Measurements from ENCODE around the gene TOMT.

TOMT gene, protein sequence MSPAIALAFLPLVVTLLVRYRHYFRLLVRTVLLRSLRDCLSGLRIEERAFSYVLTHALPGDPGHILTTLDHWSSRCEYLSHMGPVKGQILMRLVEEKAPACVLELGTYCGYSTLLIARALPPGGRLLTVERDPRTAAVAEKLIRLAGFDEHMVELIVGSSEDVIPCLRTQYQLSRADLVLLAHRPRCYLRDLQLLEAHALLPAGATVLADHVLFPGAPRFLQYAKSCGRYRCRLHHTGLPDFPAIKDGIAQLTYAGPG

DNA sequence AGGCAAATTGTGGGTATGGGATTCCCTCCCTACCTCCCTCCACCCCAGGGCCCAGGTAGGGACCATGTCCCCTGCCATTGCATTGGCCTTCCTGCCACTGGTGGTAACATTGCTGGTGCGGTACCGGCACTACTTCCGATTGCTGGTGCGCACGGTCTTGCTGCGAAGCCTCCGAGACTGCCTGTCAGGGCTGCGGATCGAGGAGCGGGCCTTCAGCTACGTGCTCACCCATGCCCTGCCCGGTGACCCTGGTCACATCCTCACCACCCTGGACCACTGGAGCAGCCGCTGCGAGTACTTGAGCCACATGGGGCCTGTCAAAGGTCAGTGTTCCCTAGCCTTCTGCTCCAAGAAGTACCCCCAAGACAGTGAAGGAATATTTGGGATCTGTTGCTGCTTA, at the start of gene TOMT:
TOMT (plus strand) TSS at position 37 of the 400 bp plus-strand sequence; CDS start at position 65, 28 bp downstream.
- DNase-seq (ENCODE audit: low read depth in 2 of 3, low spot score in 2 of 3), result no peak

DNA sequence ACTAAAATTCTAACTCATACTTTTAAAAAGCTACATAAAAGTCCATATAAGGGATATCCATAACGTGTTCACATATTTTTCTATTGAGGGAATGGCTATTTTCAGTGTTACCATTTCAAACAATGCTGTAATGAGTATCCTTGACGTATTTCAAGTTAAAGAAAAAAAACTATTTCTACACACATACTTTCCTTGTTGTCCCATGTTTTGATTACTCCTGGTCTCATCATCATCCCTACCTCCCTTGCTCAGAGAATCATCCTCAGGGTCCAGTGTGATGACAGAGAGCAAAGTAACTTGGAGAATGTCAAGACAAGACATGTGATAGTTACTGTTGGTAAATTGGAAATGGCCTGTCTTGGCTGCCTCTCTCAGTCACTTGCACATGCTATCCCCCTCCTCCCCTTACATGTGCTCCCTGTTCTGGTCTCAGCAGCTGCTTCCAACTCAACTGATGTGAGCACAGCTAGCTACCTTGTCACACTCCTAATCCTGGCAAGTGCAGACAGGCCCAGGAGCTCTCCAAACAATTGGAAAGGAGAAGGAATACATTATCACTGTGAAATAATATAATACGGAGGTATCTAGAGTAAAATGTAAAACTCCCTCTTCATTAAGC, 47.2 kb upstream of the TOMT start:
- DNase-seq (ENCODE audit: low read depth in 2 of 3, low spot score in 2 of 3), result no peak

DNA sequence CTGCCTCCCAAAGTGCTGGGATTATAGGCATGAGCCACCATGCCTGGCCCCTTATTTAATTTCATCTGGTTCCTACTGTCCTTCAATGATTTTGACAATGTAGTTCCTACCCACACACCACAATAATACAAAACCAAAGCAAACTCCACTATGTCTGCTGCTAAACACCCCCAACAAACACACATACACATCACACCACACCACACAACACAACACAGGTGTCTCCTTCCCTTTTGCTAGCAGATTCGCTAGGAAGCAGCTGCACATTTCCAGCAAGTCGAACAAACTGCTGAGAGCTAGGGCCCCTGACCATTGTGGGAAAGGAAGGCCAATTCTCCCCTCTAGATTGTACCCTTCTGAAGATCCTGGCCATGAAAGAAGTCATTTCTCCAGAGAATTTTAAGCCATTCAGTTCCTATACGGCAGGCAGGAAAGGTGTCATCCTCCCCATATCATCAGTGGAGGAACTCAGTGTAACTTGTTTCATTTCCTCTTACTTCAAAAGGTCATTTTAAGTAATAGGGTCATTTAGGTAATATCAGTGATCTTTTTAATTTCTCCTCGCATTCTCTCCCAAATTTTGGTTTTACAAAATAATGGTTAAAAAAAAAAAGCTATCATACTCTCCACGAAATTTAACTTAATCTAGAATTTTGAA, 43.9 kb upstream of the TOMT start:
- DNase-seq (ENCODE audit: low read depth in 2 of 3, low spot score in 2 of 3), result no peak

DNA sequence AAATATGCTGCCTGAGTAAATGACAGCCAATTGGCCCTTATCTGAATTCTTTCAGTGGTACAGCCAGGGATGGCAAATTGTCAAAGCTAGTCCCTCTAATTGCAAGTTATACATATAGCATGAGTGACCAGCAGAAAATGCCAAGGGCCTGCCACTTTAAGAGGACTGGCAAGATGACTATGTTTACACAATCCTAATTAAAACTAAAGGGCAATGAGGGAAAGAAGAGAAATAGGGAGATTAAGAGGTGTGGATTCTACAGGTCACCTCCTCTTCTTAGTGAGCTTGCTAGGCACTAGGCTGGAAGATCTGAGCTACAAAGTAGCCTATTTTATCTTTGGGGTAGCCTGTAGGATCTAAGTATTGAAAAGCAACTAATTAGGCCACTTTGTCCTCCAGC, 38.9 kb upstream of the TOMT start:
- no peak for DNase-seq (ENCODE audit: low read depth in 2 of 3, low spot score in 2 of 3)

DNA sequence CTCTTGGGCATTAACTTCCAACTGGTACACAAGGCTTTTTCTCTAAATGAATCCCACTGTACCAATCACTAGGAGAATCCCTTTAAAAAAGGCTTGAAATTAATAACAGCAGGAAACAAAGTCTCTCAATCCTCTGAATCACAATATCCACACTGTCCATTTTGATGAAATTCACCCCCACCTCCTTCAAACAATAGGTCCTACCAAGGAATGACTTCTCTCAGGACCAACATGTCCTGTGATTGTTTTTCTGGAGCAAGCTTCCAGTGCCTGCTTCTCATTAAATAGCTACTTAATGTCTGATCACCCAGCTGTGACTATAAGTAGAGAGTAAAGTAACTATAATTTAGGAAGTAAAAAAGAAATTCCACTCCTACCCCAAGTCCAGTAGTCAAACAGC, 38.5 kb upstream of the TOMT start:
- no peak for DNase-seq (ENCODE audit: low read depth in 2 of 3, low spot score in 2 of 3)

DNA sequence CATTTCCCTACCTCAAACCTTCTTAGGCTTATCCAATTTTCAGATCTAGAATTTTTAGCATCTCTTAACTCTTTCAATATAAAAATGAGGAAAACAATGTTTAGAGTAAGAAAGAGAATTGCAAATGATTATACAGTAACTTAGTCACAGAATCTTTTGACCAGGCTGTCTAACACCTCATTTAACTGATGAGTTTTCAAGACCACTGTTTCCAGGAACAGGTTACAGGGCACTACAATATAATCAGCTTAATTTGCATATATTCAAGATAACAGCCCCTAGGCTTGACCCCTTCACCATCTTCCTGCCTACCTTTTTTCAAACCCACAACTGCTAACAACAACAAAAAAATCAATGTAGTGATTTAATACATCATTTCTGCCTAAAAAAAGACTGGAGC, 38.0 kb upstream of the TOMT start:
- no peak for DNase-seq (ENCODE audit: low read depth in 2 of 3, low spot score in 2 of 3)

DNA sequence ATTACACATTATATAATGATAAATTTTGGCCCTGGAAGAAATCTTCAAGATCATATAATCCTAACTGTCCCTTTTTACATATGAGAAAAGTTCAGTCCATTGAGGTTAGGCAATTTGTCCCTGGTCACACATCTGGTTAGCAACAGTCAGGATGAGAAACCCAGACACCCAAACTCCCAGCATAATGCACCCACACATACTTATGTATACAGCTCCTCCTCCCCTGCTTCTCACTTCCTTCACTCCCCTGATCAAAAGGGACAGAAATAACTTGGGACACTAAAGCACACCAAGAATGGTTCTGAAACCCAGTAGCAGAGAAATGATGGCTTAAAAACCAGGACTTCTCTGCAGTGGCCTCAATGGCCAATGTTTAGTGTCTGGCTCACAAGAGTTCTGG, 36.5 kb upstream of the TOMT start:
- DNase-seq (ENCODE audit: low read depth in 2 of 3, low spot score in 2 of 3), result no peak

DNA sequence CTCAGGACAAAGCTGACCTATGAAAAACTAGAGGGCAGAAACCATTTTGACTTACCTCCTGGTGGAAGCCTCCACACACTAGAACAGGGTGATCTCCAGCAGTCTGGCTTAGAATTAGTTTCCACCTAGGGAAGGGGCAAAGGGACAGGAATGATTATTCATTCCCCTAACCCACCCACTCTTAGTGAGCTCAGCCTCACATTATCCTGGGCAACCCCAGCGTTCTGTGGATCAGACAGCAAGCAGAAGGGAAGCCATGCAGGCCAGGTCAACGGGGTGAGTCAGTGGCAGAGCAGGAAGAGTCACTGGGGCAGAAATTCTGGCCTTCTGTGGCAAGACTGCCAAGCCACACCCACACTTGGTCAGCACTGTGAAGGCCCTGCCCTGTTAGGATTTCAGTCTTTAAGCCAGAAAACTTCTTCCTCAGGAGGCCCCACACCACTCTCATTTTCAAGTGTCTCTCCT, 35.9 kb upstream of the TOMT start:
- DNase-seq (ENCODE audit: low read depth in 2 of 3, low spot score in 2 of 3), result no peak

DNA sequence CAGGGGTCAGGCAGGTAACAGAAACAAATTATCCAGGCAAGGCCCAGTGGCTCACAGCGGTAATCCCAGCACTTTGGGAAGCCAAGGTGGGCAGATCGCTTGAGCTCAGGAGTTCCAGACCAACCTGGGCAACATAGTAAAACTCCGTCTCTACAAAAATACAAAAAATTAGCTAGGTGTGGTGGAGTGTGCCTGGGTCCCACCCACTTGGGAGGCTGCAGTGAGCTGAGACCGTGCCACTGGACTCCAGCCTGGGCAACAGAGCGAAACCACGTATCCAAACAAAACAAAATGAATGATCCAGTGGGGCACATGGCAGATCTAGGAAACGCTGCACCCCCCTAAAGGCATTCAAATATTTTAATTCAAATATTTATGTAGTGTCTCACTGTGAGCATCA, 35.2 kb upstream of the TOMT start:
- no peak for DNase-seq (ENCODE audit: low read depth in 2 of 3, low spot score in 2 of 3)

DNA sequence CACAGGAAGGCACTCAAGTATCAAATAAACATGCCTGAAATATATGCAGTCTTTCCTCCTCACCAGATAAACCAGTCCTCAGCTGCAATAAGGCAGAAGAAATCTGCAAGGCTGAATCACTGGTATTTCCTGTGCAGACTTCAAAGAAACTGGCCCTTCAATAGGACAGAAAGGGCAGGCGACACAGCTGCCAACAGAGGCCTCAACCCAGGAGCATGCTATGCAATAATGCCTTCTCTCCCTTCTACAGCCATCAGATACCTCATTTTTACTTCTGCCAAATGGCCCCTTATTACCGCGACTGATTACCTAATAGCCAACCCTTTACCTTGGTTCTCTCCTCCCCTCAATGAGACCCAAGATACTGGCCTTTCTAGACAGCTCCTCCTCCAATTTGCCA, 33.4 kb upstream of the TOMT start:
- DNase-seq (ENCODE audit: low read depth in 2 of 3, low spot score in 2 of 3), result no peak

DNA sequence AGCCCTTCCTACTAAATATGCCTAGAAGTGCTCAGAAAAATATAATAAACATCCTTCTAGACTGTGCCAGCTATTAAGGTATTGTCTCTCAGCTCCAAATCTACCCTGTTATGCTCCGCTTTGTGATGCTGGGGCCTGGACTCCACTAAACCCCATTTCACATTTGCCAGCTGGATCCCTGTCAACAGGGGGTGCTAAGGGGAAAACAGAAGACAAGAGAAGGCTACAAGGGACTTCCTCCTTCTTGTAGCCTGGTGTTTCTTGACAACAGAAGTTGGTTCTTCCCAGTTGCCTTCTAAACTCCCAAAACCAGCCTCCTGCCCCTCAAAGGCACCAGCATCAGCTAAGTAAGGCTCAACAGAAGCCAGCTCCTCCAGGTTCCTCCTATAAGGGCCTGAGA, 30.6 kb upstream of the TOMT start:
- no peak for DNase-seq (ENCODE audit: low read depth in 2 of 3, low spot score in 2 of 3)

DNA sequence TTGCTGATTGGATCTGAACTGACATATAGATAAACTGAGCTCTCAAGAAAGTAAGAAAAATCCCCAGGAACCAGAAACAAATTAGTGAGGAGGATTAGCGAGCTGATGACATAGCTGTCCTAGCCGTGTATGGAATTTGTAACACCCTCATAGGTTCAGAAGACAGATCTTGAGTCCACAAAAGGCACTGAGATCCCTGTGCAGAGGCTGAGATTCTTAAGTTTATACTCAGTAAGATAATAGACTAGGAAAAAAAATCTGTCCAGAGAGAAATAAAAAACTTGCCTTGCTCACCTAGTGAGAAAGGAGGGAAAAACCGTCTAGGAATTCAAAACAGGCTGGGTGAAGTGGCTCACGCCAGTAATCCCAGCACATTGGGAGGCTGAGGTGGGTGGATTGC, 30.0 kb upstream of the TOMT start:
- DNase-seq (ENCODE audit: low read depth in 2 of 3, low spot score in 2 of 3), result no peak

DNA sequence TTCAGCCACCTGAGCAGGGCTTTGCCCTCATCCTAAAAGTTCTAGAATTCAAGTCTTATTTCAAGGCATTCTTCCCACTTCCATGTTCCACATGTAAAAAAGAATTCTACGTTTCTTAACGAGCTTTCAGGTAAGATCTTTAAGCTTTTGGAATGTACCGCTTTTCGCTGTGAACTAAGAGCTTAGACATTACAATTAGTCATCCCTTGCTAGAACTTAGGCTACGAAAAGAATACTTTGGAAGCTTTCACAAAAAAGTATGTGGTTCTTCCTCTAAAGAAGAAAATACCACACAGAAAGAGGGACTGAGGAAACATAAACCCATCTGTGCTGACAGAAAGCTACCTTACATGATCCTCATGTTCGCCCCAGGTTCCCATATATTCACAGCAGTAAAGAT, 27.2 kb upstream of the TOMT start:
- no peak for DNase-seq (ENCODE audit: low read depth in 2 of 3, low spot score in 2 of 3)

DNA sequence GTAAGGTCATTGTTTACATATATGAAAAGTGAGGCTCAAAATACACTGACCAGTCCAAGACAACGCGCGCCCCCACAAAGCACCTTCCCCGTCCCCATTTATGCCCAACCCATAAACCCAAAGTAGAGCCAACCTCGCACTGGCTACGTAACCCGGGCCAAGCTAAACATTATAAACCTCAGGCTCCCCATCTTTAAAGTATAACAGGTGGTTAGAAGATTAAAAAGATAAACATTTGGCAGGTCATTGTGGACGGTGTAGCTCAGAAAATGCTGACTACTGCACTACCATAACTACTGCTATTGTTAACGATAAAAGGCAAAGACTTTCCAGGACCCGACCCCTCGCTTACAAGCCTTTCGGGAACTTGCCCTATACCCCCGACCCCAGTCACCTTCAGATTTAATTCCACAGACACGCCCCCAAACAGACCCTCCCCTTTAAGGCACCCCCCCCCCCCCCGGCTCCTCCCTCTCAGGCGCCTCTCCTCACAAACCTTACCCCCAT, 25.9 kb upstream of the TOMT start:
- no peak for DNase-seq (ENCODE audit: low read depth in 2 of 3, low spot score in 2 of 3)

DNA sequence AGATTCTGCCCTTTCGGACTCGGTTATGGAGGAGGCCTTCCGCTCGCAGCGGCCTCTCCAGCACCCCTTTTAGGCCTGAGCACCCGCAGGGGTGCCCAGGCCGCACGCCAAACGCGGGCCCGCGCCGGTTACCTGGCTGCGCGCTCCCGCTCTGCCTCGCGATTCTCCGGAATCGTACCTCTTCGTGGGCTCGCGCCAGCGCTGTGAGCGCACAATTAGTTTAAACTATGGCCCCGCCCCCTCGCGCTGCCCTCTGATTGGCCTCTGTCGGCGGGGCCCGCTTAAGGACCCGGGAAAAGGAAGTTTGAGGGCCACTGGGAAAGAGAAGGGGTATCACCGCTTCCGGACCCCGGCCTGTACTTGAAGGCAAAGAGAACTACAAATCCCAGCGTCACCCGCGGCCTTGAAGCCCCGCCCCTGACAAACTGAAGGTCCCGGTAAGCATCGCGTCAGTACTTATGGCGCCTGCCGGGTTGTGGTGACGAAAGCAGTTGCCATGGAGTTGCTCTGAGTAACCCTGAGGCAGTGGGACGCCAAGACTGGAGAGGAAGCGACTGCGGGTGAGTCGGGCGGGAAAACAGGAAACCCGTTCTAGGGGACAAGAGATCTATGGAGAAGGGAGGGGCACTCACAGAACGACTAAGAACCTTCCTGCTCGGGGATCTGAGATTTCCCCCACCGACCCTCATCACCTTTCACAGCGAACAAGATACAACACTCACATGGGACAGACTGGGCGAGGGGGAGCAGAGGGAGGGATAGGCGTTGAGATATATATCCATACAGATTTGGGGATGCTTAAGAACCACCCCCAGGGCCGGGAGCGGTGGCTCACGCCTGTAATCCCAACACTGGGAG, 25.2 kb upstream of the TOMT start, which contains the start of the genes LRRC51 and NUMA1:
LRRC51 (plus strand) TSS at position 525 of the 858 bp plus-strand sequence. CDS start 8,234 bp downstream, outside the sequence.
NUMA1 (minus strand) TSS at position 217 of the 858 bp plus-strand sequence. CDS start 44,599 bp downstream, outside the sequence.
- peak; percentile 76 to 96 (median 93) for DNase-seq (ENCODE audit: low read depth in 2 of 3, low spot score in 2 of 3)

DNA sequence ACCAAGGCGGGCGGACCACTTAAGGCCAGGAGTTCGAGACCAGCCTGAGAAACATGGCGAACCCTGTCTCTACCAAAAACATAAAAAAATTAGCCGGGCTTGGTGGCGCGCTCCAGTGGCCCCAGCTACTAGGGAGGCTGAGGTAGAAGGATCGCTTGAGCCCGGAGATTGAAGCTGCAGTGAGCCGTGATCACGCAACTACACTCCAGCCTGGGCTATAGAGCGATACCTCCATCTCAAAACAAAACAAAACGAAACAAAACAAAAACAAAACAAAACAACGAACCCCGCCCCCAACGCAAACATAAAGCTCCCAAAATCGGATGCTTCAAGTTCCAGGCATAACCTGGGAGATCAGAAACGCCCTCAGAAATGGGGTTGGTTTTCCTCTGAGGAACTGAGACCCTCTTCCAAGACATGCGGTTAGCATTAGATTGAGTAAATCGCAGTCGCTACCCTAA, 24.5 kb upstream of the TOMT start:
- DNase-seq (ENCODE audit: low read depth in 2 of 3, low spot score in 2 of 3), result no peak

DNA sequence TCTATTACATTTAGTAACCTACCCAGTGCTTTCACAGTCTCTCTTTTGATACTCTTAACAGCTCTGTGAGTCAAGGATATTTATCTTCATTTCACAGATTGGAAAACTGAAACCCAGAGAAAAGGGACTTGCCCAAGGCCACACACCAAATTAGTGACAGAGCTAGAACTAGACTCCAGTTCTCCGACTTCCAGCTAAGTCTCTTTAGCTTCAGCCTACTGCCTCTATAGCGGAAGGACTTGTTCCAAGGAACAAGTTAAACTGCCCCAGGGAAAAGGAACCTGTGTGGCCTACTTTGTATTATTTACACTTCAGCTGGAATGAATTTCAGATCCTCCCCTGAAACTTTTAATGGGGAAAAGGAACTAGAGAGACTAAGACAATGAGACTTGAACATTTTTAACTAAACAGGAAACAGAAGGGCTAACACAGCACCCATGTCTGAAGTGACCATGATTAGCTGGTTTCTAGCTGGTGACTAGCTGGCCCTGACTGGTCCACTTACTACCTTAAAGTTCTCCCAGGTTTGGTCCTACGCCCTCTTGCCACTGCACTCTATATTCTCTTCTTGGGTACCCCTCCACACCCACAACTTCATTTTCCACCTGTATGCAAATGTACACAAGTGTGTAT, 23.8 kb upstream of the TOMT start:
- DNase-seq (ENCODE audit: low read depth in 2 of 3, low spot score in 2 of 3), result no peak

DNA sequence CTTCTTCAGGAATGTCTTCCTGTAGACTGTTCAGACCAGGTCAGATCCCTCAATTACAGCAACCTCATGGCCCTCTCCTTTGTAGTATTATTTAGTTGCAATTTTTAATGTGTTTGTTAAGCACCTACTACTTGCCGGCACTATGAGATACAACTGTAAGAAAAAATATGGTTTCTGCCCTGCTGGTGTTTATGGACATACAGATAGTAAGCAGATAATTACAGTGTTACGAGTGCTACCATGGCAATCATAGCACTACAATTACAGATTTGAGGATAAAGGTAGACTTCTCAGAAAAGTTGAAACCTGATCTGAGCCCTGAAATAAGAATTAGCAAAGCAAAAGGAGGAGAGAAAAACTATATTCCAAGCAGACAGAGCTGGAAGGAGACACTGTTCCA, 22.3 kb upstream of the TOMT start:
- DNase-seq (ENCODE audit: low read depth in 2 of 3, low spot score in 2 of 3), result no peak

DNA sequence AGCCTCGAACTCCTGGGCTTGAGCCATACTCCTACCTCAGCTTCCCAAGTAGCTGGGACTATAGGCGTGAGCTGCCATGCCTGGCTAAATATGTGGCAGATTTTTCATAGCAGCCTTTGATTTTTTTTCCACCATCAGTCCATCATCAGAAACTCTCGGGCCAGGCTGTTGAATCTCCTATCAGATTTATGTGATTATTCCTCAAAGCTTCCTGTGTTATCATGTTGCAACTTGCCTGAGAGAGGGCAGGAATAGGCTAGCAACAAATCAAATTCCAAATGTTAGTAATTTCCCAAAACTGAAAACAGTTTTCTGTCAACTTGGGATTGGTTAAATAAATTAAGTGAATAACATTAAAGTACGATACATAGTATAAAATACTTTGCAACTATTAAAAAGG, 21.6 kb upstream of the TOMT start:
- no peak for DNase-seq (ENCODE audit: low read depth in 2 of 3, low spot score in 2 of 3)

DNA sequence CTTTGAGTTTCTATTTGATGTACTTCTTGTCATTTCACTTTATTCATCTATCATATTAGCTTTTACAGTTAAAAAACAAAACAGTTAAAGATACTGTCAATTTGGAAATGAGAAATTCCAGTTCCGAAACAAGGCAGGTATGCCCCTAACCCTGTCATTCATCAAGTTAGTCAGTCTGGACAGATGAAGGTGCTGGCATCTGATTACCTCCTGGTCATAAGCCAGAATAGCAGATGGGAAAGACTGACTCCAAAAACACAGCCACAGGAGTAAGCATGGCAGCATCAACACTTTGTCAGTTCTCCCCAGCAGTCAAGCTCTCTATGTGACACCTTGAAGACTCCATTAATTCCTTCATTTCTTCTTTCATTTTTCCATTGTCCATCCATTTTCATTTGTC, 20.8 kb upstream of the TOMT start:
- DNase-seq (ENCODE audit: low read depth in 2 of 3, low spot score in 2 of 3), result no peak

All from activated CD8-positive, alpha-beta memory T cell treated with anti-CD3 and anti-CD28 coated beads for 48 hours (primary cell).